ENCODE data around the gene SCUBE3. TPM values are rescaled to one million over a fixed set of nuclear protein-coding genes. Genes with fewer than 3 reads are reported as not detected.

SCUBE3 gene
- total RNA-seq, 2 donors from 2014 or later = 0.05 TPM; not detected in 1

DNA sequence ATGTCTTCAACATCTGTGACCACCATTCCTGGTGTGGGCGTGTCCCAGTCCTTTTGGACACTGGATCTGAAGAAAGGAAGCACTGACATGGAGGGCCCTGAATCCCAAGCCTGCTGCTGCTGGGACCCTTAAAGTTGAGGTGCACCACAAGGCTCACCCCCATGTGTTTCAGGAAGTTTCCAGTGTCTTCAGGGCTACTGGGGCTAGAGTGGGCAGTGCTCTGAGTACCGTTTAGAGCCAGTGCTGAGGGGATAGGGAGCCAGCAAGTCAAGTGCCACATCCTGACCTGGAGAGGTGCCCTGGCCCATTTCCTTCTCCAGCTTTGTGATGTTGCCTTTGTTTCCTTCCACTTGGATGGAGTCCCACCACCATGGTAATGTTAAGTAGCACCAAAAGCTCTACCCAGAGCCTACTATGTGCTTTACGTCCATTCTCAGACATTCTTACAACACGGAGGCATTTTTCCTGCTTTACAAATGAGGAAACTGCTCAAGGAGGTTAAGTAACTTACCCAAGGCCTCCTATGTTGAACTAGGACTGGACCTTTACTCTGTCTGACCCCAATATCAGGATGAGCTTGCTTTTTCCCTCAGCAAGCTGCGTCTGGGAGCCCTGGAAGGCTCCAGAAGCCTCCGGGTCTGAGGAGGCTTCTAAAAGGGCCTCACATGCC is 83.3 kb downstream of the SCUBE3 start:
- H3K9me3 Mint-ChIP-seq = no peaks in the 10 kb centered on the region
- H3K27ac Mint-ChIP-seq = peak overlapping the region; percentile 92
- H3K27me3 Mint-ChIP-seq = no peaks in the 10 kb centered on the region
- no peak for ATAC-seq (replicated peaks)
- H3K36me3 Mint-ChIP-seq (ENCODE audit: low read depth) = peaks cover 64% of the 10 kb centered on the region
- H3K4me1 Mint-ChIP-seq = peaks cover 18% of the 10 kb centered on the region
- peak overlapping the region; percentile 94 for H3K4me3 Mint-ChIP-seq

GRCh38 chr6:35297601-35298481 is 84.1 kb downstream of the SCUBE3 start, which contains the start of gene DEF6:
DEF6 (plus strand) TSS chr6:35297818; CDS start chr6:35297857, 39 bp downstream.
- H3K4me1 Mint-ChIP-seq = peaks cover 18% of the 10 kb centered on the region
- H3K9me3 Mint-ChIP-seq = no peaks in the 10 kb centered on the region
- ATAC-seq (replicated peaks) = peak; percentile 82
- H3K27me3 Mint-ChIP-seq = no peaks in the 10 kb centered on the region
- peak within 1 kb of the TSS; percentile 94 for H3K4me3 Mint-ChIP-seq
- peaks cover 64% of the 10 kb centered on the region for H3K36me3 Mint-ChIP-seq (ENCODE audit: low read depth)
- H3K27ac Mint-ChIP-seq = peak within 1 kb of the TSS; percentile 92

- no peak for ATAC-seq (replicated peaks)
- H3K4me1 Mint-ChIP-seq = peaks cover 23% of the 10 kb centered on the region
- H3K4me3 Mint-ChIP-seq = peak overlapping the region; percentile 94
- no peaks in the 10 kb centered on the region for H3K9me3 Mint-ChIP-seq
- peak overlapping the region; percentile 92 for H3K27ac Mint-ChIP-seq
- H3K27me3 Mint-ChIP-seq = no peaks in the 10 kb centered on the region
- H3K36me3 Mint-ChIP-seq (ENCODE audit: low read depth) = peaks cover 69% of the 10 kb centered on the region
Measured at GRCh38 chr6:35298625-35299140, 84.9 kb downstream of the SCUBE3 start.

DNA sequence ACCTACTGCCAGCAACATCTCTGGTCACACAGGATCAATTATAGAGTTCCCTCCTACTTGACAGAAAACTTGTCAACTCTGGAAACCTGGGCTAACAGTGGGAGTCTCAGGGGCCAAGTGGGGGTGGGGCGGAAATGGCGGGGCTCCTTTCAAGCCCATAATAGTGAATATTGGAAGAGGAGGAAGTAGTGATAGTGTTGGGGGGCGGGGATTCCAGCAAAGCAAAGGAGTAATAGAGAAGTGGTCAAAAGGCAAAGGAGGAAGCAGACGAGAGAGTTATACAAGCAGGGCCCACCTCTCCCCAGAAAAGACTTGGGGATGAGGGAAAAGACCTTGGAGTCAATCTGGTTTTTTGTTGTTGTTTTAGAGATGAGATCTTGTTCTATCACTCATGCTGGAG is 85.9 kb downstream of the SCUBE3 start:
- H3K36me3 Mint-ChIP-seq (ENCODE audit: low read depth) = peaks cover 70% of the 10 kb centered on the region
- no peak for ATAC-seq (replicated peaks)
- H3K4me3 Mint-ChIP-seq = peak overlapping the region; percentile 94
- peaks cover 31% of the 10 kb centered on the region for H3K4me1 Mint-ChIP-seq
- peak overlapping the region; percentile 92 for H3K27ac Mint-ChIP-seq
- no peaks in the 10 kb centered on the region for H3K27me3 Mint-ChIP-seq
- no peaks in the 10 kb centered on the region for H3K9me3 Mint-ChIP-seq

GRCh38 chr6:35300848-35301247 is 87.1 kb downstream of the SCUBE3 start:
- Mint-ChIP-seq H3K4me3 (peak overlapping the region; percentile 94), H3K36me3 (ENCODE audit: low read depth) (peaks cover 63% of the 10 kb centered on the region), H3K27ac (peak overlapping the region; percentile 92), H3K9me3 (no peaks in the 10 kb centered on the region), H3K4me1 (peaks cover 31% of the 10 kb centered on the region), H3K27me3 (no peaks in the 10 kb centered on the region)
- ATAC-seq (replicated peaks) = no peak

Other genes with a start within 250 kb of the SCUBE3 start
- gene TCP11, start 72.6 kb upstream of the SCUBE3 start, total RNA-seq = not detected
- gene ZNF76, start 45.8 kb downstream of the SCUBE3 start, total RNA-seq = 10 to 100 TPM; 44.3 to 53.2 TPM
- gene DEF6, start 83.9 kb downstream of the SCUBE3 start, total RNA-seq = 100 to 1,000 TPM; 117 to 133 TPM
- 10 to 100 TPM; 21.0 to 27.9 TPM for gene PPARD, start 128.6 kb downstream of the SCUBE3 start, total RNA-seq
- 10 to 100 TPM in 1 of 2 donors, 1 to 10 TPM in 1; 8.4 to 18.2 TPM for gene FANCE, start 238.4 kb downstream of the SCUBE3 start, total RNA-seq

Measured in activated T-helper 17 cell treated with anti-CD3 and anti-CD28 coated beads, Interleukin-2, amount 50 U/mL, for 72 hours (primary cell).